Activated naive CD8-positive, alpha-beta T cell treated with anti-CD3 and anti-CD28 coated beads, Interleukin-2, amount 50 U/mL, for 24 hours (primary cell): ENCODE results near the gene LLGL2.

Source experiments
- ATAC-seq: fragments of 150-1000 bp; cut with Tn5 transposase; one replicate; pipeline ENCODE4 v1.10.0; 2021
- DNase-seq: peaks from one replicate; pipeline ENCODE4 v3.0.0; 2021
- H3K27ac Mint-ChIP-seq: one replicate; pipeline ENCODE4 v1.8.0; 2021; ENCODE audit warnings: mild to moderate bottlenecking, mixed read lengths
- H3K27me3 Mint-ChIP-seq: one replicate; pipeline ENCODE4 v1.8.0; 2021; ENCODE audit warnings: mixed read lengths
- H3K36me3 Mint-ChIP-seq: one replicate; pipeline ENCODE4 v1.8.0; 2021; ENCODE audit warnings: low read depth, mixed read lengths
- H3K4me1 Mint-ChIP-seq: one replicate; pipeline ENCODE4 v1.8.0; 2021; ENCODE audit warnings: mixed read lengths
- H3K4me3 Mint-ChIP-seq: one replicate; pipeline ENCODE4 v1.8.0; 2021; ENCODE audit warnings: mild to moderate bottlenecking, moderate library complexity, mixed read lengths
- H3K9me3 Mint-ChIP-seq: one replicate; pipeline ENCODE4 v1.8.0; 2021; ENCODE audit warnings: mixed read lengths

LLGL2 gene

GRCh38 chr17:75615301-75615700 is 89.8 kb downstream of the LLGL2 start:
- no peaks in the 10 kb centered on the region for H3K27me3 Mint-ChIP-seq
- no peak overlapping the region for H3K4me3 Mint-ChIP-seq
- ATAC-seq (no peak), DNase-seq (no peak)
- H3K27ac Mint-ChIP-seq, result no peak overlapping the region
- no peaks in the 10 kb centered on the region for H3K4me1 Mint-ChIP-seq
- H3K36me3 Mint-ChIP-seq, result no peaks in the 10 kb centered on the region
- no peaks in the 10 kb centered on the region for H3K9me3 Mint-ChIP-seq

DNA sequence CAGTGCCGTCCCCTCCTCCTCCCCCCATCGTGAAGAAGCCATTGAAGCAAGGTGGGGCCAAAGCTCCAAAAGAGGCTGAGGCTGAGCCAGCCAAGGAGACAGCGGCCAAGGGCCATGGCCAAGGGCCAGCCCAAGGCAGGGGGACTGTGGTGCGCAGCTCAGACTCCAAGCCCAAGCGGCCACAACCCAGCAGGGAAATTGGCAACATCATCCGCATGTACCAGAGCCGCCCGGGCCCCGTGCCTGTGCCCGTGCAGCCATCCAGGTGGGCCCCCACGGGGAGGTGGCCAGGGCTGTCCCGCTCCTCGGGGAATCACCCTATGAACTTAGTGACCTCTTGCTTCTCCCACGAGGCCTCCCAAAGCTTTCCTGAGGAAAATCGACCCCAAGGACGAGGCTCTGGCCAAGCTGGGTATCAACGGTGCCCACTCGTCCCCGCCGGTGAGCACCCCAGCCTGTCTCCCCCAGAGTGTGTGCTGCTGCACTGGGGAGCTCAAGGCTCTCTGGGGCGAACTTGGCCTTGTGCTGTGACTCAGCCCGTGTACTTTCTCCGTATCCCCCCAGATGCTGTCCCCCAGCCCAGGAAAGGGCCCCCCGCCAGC is 91.1 kb downstream of the LLGL2 start:
- ATAC-seq (no peak), DNase-seq (no peak)
- Mint-ChIP-seq H3K27ac (no peak overlapping the region), H3K4me3 (no peak overlapping the region), H3K9me3 (no peaks in the 10 kb centered on the region), H3K4me1 (no peaks in the 10 kb centered on the region), H3K36me3 (no peaks in the 10 kb centered on the region), H3K27me3 (no peaks in the 10 kb centered on the region)

DNA sequence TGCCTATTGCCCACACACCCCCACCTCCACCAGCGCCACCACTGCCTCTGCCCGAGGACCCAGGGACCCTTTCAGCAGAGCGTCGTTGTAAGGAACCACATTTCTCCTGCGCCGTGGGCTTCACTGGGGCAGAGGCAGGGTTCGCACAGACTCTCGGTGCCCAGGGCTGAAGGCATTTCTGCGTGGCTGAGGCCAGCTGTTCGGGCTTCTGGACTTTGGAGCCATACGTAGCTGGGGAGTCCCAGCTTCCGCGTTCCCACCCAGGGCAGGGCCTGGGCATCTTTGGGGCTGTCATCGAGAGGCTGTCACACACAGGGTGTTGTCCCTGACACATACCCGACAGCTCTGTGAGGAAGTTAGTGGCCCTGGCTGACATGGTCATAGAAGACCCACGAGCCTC is 91.7 kb downstream of the LLGL2 start:
- H3K9me3 Mint-ChIP-seq, result no peaks in the 10 kb centered on the region
- no peaks in the 10 kb centered on the region for H3K36me3 Mint-ChIP-seq
- H3K27ac Mint-ChIP-seq, result no peak overlapping the region
- DNase-seq (no peak), ATAC-seq (no peak)
- no peaks in the 10 kb centered on the region for H3K27me3 Mint-ChIP-seq
- H3K4me3 Mint-ChIP-seq, result no peak overlapping the region
- no peaks in the 10 kb centered on the region for H3K4me1 Mint-ChIP-seq

DNA sequence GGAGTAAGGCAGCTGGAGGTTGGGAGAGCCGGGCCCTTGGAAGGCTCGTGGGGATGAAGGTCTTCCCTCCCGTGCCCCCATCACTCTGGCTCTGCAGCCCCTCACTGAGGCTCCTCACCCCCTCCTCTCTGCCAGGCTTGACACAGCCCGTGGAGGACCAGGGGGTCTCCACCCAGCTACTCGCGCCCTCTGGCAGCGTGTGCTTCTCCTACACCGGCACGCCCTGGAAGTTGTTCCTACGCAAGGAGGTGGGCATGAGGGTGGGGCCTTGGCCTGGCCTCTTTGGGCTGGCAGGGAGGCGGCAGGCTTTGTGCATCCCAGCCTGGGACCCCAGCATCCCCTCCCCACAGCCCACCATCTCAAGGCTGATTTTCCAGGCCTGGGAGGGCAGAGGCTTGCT is 92.2 kb downstream of the LLGL2 start:
- no peak for ATAC-seq
- Mint-ChIP-seq H3K9me3 (no peaks in the 10 kb centered on the region), H3K27me3 (no peaks in the 10 kb centered on the region), H3K4me1 (no peaks in the 10 kb centered on the region), H3K36me3 (no peaks in the 10 kb centered on the region), H3K4me3 (no peak overlapping the region), H3K27ac (no peak overlapping the region)
- DNase-seq, result no peak

- ATAC-seq, result no peak
- H3K4me1 Mint-ChIP-seq, result no peaks in the 10 kb centered on the region
- DNase-seq, result peak; percentile 30
- no peaks in the 10 kb centered on the region for H3K27me3 Mint-ChIP-seq
- no peak overlapping the region for H3K27ac Mint-ChIP-seq
- H3K36me3 Mint-ChIP-seq, result no peaks in the 10 kb centered on the region
- no peaks in the 10 kb centered on the region for H3K9me3 Mint-ChIP-seq
- no peak overlapping the region for H3K4me3 Mint-ChIP-seq
These were observed 94.3 kb downstream of the LLGL2 start for GRCh38 chr17:75619506-75620431.

DNA sequence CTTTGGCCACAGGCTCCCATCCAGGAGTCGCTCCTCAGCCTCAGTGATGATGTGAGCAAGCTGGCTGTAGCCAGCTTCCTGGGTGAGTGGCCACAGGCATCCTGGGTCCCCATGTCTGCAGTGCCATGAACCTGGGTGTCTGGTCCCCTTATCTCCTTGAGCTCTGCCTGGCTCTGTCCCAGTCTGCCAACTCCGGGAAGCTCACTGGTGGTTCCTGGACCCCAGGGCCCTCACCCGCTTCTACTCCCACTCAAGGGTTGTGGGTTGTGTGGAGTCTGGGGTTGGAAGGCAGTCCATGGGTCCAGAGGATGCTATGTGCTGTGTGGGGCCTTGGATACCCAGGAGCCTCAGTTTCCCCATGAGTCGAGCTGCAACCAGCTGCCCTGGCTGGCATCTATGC is 96.0 kb downstream of the LLGL2 start:
- Mint-ChIP-seq H3K27me3 (no peaks in the 10 kb centered on the region), H3K36me3 (no peaks in the 10 kb centered on the region), H3K4me1 (no peaks in the 10 kb centered on the region), H3K9me3 (no peaks in the 10 kb centered on the region), H3K4me3 (no peak overlapping the region), H3K27ac (no peak overlapping the region)
- DNase-seq (no peak), ATAC-seq (no peak)

DNA sequence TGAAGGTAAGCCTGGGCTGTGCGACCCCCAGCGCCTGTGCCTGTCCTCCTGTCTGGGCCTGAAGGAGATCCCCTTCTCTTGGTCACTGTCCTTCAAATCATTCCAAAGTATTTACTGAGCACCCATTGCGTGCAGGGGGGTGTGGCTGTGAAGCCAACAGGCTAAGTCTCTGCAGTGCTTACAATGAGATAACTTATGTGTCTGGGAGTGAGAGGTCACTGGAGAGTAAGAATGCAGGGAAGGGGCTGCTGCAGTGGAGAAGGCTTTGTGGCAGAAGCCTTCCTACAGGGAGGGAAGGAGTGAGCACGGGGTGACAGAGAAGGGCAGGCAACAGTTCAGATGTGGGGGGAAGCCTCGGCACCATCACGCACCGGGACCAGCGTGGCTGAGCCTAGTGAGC is 96.6 kb downstream of the LLGL2 start:
- no peaks in the 10 kb centered on the region for H3K4me1 Mint-ChIP-seq
- no peak overlapping the region for H3K4me3 Mint-ChIP-seq
- no peak for ATAC-seq
- no peaks in the 10 kb centered on the region for H3K36me3 Mint-ChIP-seq
- H3K27me3 Mint-ChIP-seq, result no peaks in the 10 kb centered on the region
- H3K27ac Mint-ChIP-seq, result no peak overlapping the region
- no peak for DNase-seq
- H3K9me3 Mint-ChIP-seq, result no peaks in the 10 kb centered on the region

DNA sequence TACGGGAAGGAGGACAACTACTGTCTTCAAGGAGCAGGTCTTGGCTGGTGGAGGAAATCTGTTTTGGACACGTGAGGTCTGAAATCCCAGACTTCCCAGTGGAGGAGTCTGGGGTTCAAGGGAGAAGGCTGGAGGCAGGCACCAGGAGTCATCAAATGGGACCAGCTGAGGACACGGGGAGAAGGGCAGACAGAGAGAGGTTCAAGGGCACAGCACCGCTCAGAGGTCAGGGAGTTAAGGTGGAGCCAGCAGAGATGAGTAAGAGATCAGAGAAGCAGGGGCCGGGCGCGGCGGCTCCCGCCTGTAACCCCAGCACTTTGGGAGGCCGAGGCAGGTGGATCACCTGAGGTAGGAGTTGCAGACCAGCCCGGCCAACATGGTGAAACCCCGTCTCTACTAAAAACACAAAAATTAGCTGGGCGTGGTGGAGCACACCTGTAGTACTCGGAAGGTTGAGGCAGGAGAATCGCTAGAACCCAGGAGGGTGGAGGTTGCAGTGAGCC is 97.3 kb downstream of the LLGL2 start:
- no peaks in the 10 kb centered on the region for H3K27me3 Mint-ChIP-seq
- H3K4me1 Mint-ChIP-seq, result no peaks in the 10 kb centered on the region
- no peak for ATAC-seq
- H3K4me3 Mint-ChIP-seq, result no peak overlapping the region
- H3K27ac Mint-ChIP-seq, result no peak overlapping the region
- no peaks in the 10 kb centered on the region for H3K36me3 Mint-ChIP-seq
- no peak for DNase-seq
- H3K9me3 Mint-ChIP-seq, result no peaks in the 10 kb centered on the region

DNA sequence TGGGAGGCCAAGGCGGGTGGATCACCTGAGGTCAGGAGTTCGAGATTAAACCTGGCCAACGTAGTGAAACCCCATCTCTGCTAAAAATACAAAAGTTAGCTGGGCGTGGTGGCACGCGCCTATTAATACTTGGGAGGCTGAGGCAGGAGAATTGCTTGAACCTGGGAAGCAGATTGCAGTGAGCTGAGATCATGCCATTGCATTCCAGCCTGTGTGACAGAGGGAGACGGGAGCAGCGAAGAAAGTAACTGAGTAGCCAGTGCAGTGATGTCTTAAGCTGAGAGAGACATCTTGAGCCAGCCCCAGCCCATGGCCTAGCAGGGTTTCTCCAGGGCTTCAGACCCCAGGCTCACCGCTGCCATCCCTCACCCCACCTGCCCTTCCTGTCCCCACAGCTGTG is 97.9 kb downstream of the LLGL2 start:
- Mint-ChIP-seq H3K4me3 (no peak overlapping the region), H3K36me3 (no peaks in the 10 kb centered on the region), H3K9me3 (no peaks in the 10 kb centered on the region), H3K27me3 (no peaks in the 10 kb centered on the region), H3K27ac (no peak overlapping the region), H3K4me1 (no peaks in the 10 kb centered on the region)
- DNase-seq (no peak), ATAC-seq (no peak)

DNA sequence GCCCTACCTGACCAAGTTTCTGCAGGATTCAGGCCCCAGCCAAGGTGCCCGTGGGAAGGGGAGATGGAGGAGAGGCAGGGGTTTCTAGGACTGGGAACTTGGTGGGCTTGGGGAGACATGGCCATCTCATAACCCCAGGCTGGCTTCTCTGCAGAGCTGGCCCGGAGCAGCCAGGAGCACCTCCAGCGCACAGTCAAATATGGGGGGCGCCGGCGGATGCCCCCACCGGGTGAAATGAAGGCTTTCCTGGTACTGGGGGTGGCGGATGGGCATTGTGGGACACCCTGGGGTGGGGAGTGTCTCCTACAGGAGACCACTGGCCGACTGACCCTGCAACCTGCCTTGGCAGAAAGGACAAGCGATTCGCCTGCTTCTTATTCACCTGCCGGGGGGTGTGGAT is 98.5 kb downstream of the LLGL2 start:
- ATAC-seq (no peak), DNase-seq (no peak)
- Mint-ChIP-seq H3K36me3 (no peaks in the 10 kb centered on the region), H3K4me1 (no peaks in the 10 kb centered on the region), H3K9me3 (no peaks in the 10 kb centered on the region), H3K27me3 (no peaks in the 10 kb centered on the region), H3K4me3 (no peak overlapping the region), H3K27ac (no peak overlapping the region)
